HEK293 (cell line): ENCODE results near the gene NGLY1.

Experiments
- CTCF ChIA-PET: fragments of 350-600 bp; formaldehyde crosslinking; extraction: SDS; loops from one replicate; lab custom pipeline; 2021; ENCODE audit warnings: antibody characterized with exemption; lab: Yijun Ruan, JAX
- POLR2A ChIA-PET: fragments of 300-600 bp; formaldehyde crosslinking; extraction: SDS; loops from one replicate; lab custom pipeline; 2020; ENCODE audit warnings: antibody characterized with exemption, inconsistent platforms; lab: Yijun Ruan, JAX
- H3K27ac ChIP-seq: fragments of 200-500 bp; sonication (Bioruptor generic); 2 replicates; pipeline ENCODE4 v1.5.1; 2014; ENCODE audit warnings: low read depth, low read length, control low read depth, inconsistent platforms; ENCODE audit errors: extremely low read depth
- H3K36me3 ChIP-seq, 2 experiments: fragments of 200-500 bp in 1 of 2; sonication (Bioruptor generic) in 1 of 2; 1 replicate in 1 of 2; 2 replicates in 1 of 2; pipeline ENCODE4 v1.5.1; 2014 to 2017; ENCODE audit warnings: inconsistent platforms in 2 of 2, low read length in 2 of 2; ENCODE audit not compliant: control insufficient read depth in 2 of 2, insufficient read depth in 1 of 2
- H3K4me1 ChIP-seq: fragments of 200-500 bp; sonication (Bioruptor generic); 2 replicates; pipeline ENCODE4 v1.5.1; 2014; ENCODE audit warnings: mild to moderate bottlenecking, low read length, inconsistent platforms; ENCODE audit not compliant: control insufficient read depth, insufficient read depth
- H3K4me3 ChIP-seq: 2 replicates; pipeline ENCODE4 v1.5.1; 2011; ENCODE audit warnings: low read depth, mild to moderate bottlenecking, control low read depth, low read length, moderate library complexity
- H3K9me3 ChIP-seq: fragments of 200-500 bp; sonication (Bioruptor generic); 2 replicates; pipeline ENCODE4 v1.5.1; 2014; ENCODE audit warnings: low read depth, low read length, inconsistent platforms; ENCODE audit not compliant: control insufficient read depth, insufficient read depth
- ATF2 ChIP-seq: fragments of 450-650 bp; formaldehyde crosslinking; IDR thresholded peaks from 2 replicates; pipeline ENCODE4 v1.5.1; 2016; ENCODE audit warnings: missing biosample characterization, missing genetic modification characterization, low read depth
- IKZF3 ChIP-seq: fragments of 450-650 bp; IDR thresholded peaks from 2 replicates; pipeline ENCODE4 v1.5.0; 2018; ENCODE audit warnings: missing biosample characterization, mild to moderate bottlenecking, missing genetic modification characterization, moderate library complexity
- MYNN ChIP-seq: fragments of 450-650 bp; formaldehyde crosslinking; IDR thresholded peaks from 2 replicates; pipeline ENCODE4 v1.5.1; 2016; ENCODE audit warnings: missing biosample characterization, missing genetic modification characterization, borderline replicate concordance
- PATZ1 ChIP-seq: fragments of 450-650 bp; formaldehyde crosslinking; IDR thresholded peaks from 2 replicates; pipeline ENCODE4 v1.5.1; 2016; ENCODE audit warnings: missing biosample characterization, missing genetic modification characterization
- PRDM2 ChIP-seq: fragments of 450-650 bp; formaldehyde crosslinking; IDR thresholded peaks from 2 replicates; pipeline ENCODE4 v1.5.1; 2016; ENCODE audit warnings: missing biosample characterization, missing genetic modification characterization, borderline replicate concordance
- PRDM4 ChIP-seq: fragments of 450-650 bp; formaldehyde crosslinking; IDR thresholded peaks from 2 replicates; pipeline ENCODE4 v1.5.1; 2017; ENCODE audit warnings: missing biosample characterization, missing genetic modification characterization
- WT1 ChIP-seq: fragments of 450-650 bp; formaldehyde crosslinking; IDR thresholded peaks from 2 replicates; pipeline ENCODE4 v1.5.1; 2016; ENCODE audit warnings: missing biosample characterization, missing genetic modification characterization
- ZBTB49 ChIP-seq: fragments of 450-650 bp; formaldehyde crosslinking; IDR thresholded peaks from 2 replicates; pipeline ENCODE4 v1.5.1; 2016; ENCODE audit warnings: missing biosample characterization, missing genetic modification characterization, low read depth
- ZNF132 ChIP-seq: fragments of 450-650 bp; formaldehyde crosslinking; IDR thresholded peaks from 2 replicates; pipeline ENCODE4 v1.5.1; 2017; ENCODE audit warnings: missing biosample characterization, missing genetic modification characterization, borderline replicate concordance
- ZNF133 ChIP-seq: fragments of 450-650 bp; formaldehyde crosslinking; IDR thresholded peaks from 2 replicates; pipeline ENCODE4 v1.5.1; 2016; ENCODE audit warnings: missing biosample characterization, missing genetic modification characterization
- ZNF223 ChIP-seq: fragments of 450-650 bp; formaldehyde crosslinking; IDR thresholded peaks from 2 replicates; pipeline ENCODE4 v1.5.1; 2016; ENCODE audit warnings: missing biosample characterization, missing genetic modification characterization
- ZNF274 ChIP-seq, 2 experiments: fragments of 200-500 bp in 1 of 2; fragments of 450-650 bp in 1 of 2; sonication (Bioruptor generic) in 1 of 2; formaldehyde crosslinking in 1 of 2; IDR thresholded peaks; 2 replicates each; pipeline versions ENCODE4 v1.5.1 to v1.6.1; 2014 to 2016; ENCODE audit warnings: borderline replicate concordance in 1 of 2, inconsistent platforms in 1 of 2, low read length in 1 of 2, missing biosample characterization in 1 of 2, missing genetic modification characterization in 1 of 2
- ZNF280D ChIP-seq: fragments of 450-650 bp; formaldehyde crosslinking; IDR thresholded peaks from 2 replicates; pipeline ENCODE4 v1.5.1; 2016; ENCODE audit warnings: missing biosample characterization, missing genetic modification characterization
- ZNF311 ChIP-seq: fragments of 450-650 bp; formaldehyde crosslinking; IDR thresholded peaks from 2 replicates; pipeline ENCODE4 v1.5.1; 2017; ENCODE audit warnings: missing biosample characterization, missing genetic modification characterization, borderline replicate concordance
- ZNF488 ChIP-seq: fragments of 450-650 bp; formaldehyde crosslinking; IDR thresholded peaks from 2 replicates; pipeline ENCODE4 v1.5.1; 2016; ENCODE audit warnings: missing biosample characterization, missing genetic modification characterization
- ZNF549 ChIP-seq: fragments of 450-650 bp; IDR thresholded peaks from 2 replicates; pipeline ENCODE4 v1.5.1; 2018; ENCODE audit warnings: missing biosample characterization, missing genetic modification characterization, mild to moderate bottlenecking, inconsistent platforms, moderate library complexity
- ZNF837 ChIP-seq: fragments of 450-650 bp; formaldehyde crosslinking; IDR thresholded peaks from 2 replicates; pipeline ENCODE4 v1.5.1; 2016; ENCODE audit warnings: missing biosample characterization, missing genetic modification characterization

NGLY1 gene

GRCh38 chr3:25690768-25691533, 92.3 kb downstream of the NGLY1 start:
- no peak overlapping the region for H3K27ac ChIP-seq
- POLR2A ChIA-PET, result no interaction called here
- CTCF ChIA-PET, result no interaction called here

More at GRCh38 chr3:25690768-25691533, 92.3 kb downstream of the NGLY1 start:
- H3K4me1 ChIP-seq, result no peaks in the 10 kb centered on the region
- TF ChIP-seq ZNF488 (tag by site-specific recombination) (no peak), ZNF223 (tag by site-specific recombination) (no peak), ZNF549 (tag by site-specific recombination) (no peak), PRDM2 (tag by site-specific recombination) (no peak), ZNF132 (tag by site-specific recombination) (no peak), ATF2 (tag by site-specific recombination) (no peak), MYNN (tag by site-specific recombination) (no peak), PATZ1 (tag by site-specific recombination) (no peak), WT1 (tag by site-specific recombination) (no peak), ZNF133 (tag by site-specific recombination) (no peak), ZNF274 (IDR thresholded peaks at IDR 0.05; ENCODE audit: low read length) (no peak), ZNF274 (tag by site-specific recombination; IDR thresholded peaks at IDR 0.05; ENCODE audit: borderline replicate concordance) (no peak), ZNF280D (tag by site-specific recombination) (no peak), IKZF3 (tag by site-specific recombination) (no peak), ZNF311 (tag by site-specific recombination) (no peak), PRDM4 (tag by site-specific recombination) (no peak), ZBTB49 (tag by site-specific recombination) (no peak), ZNF837 (tag by site-specific recombination) (no peak)
- H3K4me3 ChIP-seq, result no peak overlapping the region
- H3K36me3 ChIP-seq, result no peaks in the 10 kb centered on the region
- no peaks in the 10 kb centered on the region for H3K9me3 ChIP-seq
